HG02938 (cell line): ENCODE measurements around the gene TMF1.

ENCODE experiments used
- ATAC-seq: cut with Tn5 transposase; IDR thresholded peaks from one replicate; pipeline ENCODE4 v1.9.1; 2021; ENCODE audit warnings: mild to moderate bottlenecking, moderate library complexity; ENCODE audit not compliant: unreplicated experiment

Gene TMF1

GRCh38 chr3:69051756-69052471 lies at the start of gene TMF1:
TMF1 (minus strand) TSS chr3:69052333; CDS start chr3:69052086, 247 bp downstream.
- ATAC-seq, result peak; percentile 97

- ATAC-seq, result no peak
These were observed 47.4 kb upstream of the TMF1 start for GRCh38 chr3:69099576-69099975.

- ATAC-seq, result no peak
These were observed 45.4 kb upstream of the TMF1 start for GRCh38 chr3:69097407-69098086.

GRCh38 chr3:69096299-69096698 lies 44.2 kb upstream of the TMF1 start:
- ATAC-seq, result no peak

- ATAC-seq, result no peak
These were observed 43.5 kb upstream of the TMF1 start for GRCh38 chr3:69095636-69096035.

- no peak for ATAC-seq
These were observed 42.5 kb upstream of the TMF1 start for GRCh38 chr3:69094467-69095205.

GRCh38 chr3:69092030-69092516 lies 39.9 kb upstream of the TMF1 start:
- peak; percentile 81 for ATAC-seq

GRCh38 chr3:69091389-69092029 lies 39.4 kb upstream of the TMF1 start:
- no peak for ATAC-seq

- no peak for ATAC-seq
These were observed 37.9 kb upstream of the TMF1 start for GRCh38 chr3:69090021-69090420.

GRCh38 chr3:69088063-69088462 lies 35.9 kb upstream of the TMF1 start:
- ATAC-seq, result peak; percentile 21

- ATAC-seq, result no peak
These were observed 35.1 kb upstream of the TMF1 start for GRCh38 chr3:69087030-69087791.

- no peak for ATAC-seq
These were observed 33.9 kb upstream of the TMF1 start for GRCh38 chr3:69085833-69086722.

- ATAC-seq, result no peak
These were observed 33.2 kb upstream of the TMF1 start for GRCh38 chr3:69085168-69085832.

GRCh38 chr3:69084326-69085167 lies 32.4 kb upstream of the TMF1 start, which contains the start of gene ARL6IP5:
ARL6IP5 (plus strand) TSS chr3:69084937; CDS start chr3:69085048, 111 bp downstream.
- peak; percentile 51 for ATAC-seq

- peak; percentile 53 for ATAC-seq
These were observed 30.7 kb upstream of the TMF1 start for GRCh38 chr3:69082805-69083204.

GRCh38 chr3:69082361-69082760 lies 30.2 kb upstream of the TMF1 start:
- no peak for ATAC-seq

GRCh38 chr3:69081583-69082262 lies 29.6 kb upstream of the TMF1 start:
- ATAC-seq, result no peak
